WTC11 (cell line): ENCODE results near the gene LRMDA.

ENCODE experiments used
- CTCF ChIP-seq: fragments of 200-600 bp; IDR thresholded peaks from 2 replicates; pipeline ENCODE4 v1.8.0; 2022; ENCODE audit warnings: antibody characterized with exemption
- FOXK1 ChIP-seq: sonication (generic); formaldehyde crosslinking; IDR thresholded peaks from 2 replicates; pipeline ENCODE4 v1.8.0; 2022; ENCODE audit warnings: mild to moderate bottlenecking, moderate library complexity, missing genetic modification reagents

- TF ChIP-seq CTCF (no peak), FOXK1 (CRISPR knock-in tag) (no peak)
Observed at GRCh38 chr10:75388082-75388481, 43.3 kb upstream of the LRMDA start.
